HUES64 (cell line): ENCODE results near the gene FOXP4.

Experiments
- H3K27ac ChIP-seq: 2 replicates; pipeline ENCODE4 v1.7.0; 2013; ENCODE audit warnings: low read depth, low read length, inconsistent platforms
- H3K27me3 ChIP-seq: 2 replicates; pipeline ENCODE4 v1.6.1; 2013; ENCODE audit warnings: mild to moderate bottlenecking, low read length; ENCODE audit not compliant: insufficient read depth
- H3K36me3 ChIP-seq: 2 replicates; pipeline ENCODE4 v1.6.1; 2013; ENCODE audit warnings: mild to moderate bottlenecking, low read length; ENCODE audit not compliant: insufficient read depth
- H3K4me1 ChIP-seq: 2 replicates; pipeline ENCODE4 v1.6.1; 2013; ENCODE audit warnings: mild to moderate bottlenecking, low read length, moderate library complexity; ENCODE audit not compliant: insufficient read depth
- H3K4me3 ChIP-seq: 2 replicates; pipeline ENCODE4 v1.5.1; 2013; ENCODE audit warnings: mild to moderate bottlenecking, low read length, moderate library complexity
- H3K9ac ChIP-seq: 2 replicates; pipeline ENCODE4 v1.6.1; 2013; ENCODE audit warnings: mild to moderate bottlenecking, low read depth, low read length
- H3K9me3 ChIP-seq: 2 replicates; pipeline ENCODE4 v1.6.1; 2013; ENCODE audit warnings: low read depth, low read length; ENCODE audit not compliant: insufficient read depth
- WGBS: fragments of 150-250, 120-280 bp; methylation state at CpG from one replicate; pipeline ENCODE4 v1.1.7; 2013; ENCODE audit warnings: missing lambda C conversion rate; 5-methylcytosine and 5-hydroxymethylcytosine counted together

Gene FOXP4

GRCh38 chr6:41578217-41579087 lies 32.3 kb downstream of the FOXP4 start:
- WGBS = 2% methylated on average over 8 of the region's 10 CpGs
- no peaks in the 10 kb centered on the region for H3K9me3 ChIP-seq
- H3K9ac ChIP-seq = peak overlapping the region; percentile 50
- H3K4me3 ChIP-seq = peak overlapping the region; percentile 47
- peak overlapping the region; percentile 91 for H3K27ac ChIP-seq
- no peaks in the 10 kb centered on the region for H3K27me3 ChIP-seq
- peaks cover 47% of the 10 kb centered on the region for H3K4me1 ChIP-seq
- H3K36me3 ChIP-seq = no peaks in the 10 kb centered on the region

GRCh38 chr6:41579088-41579610 lies 33.0 kb downstream of the FOXP4 start:
- Histone ChIP-seq H3K27me3 (no peaks in the 10 kb centered on the region), H3K9me3 (no peaks in the 10 kb centered on the region), H3K27ac (peak overlapping the region; percentile 87), H3K4me1 (peaks cover 45% of the 10 kb centered on the region), H3K9ac (peak overlapping the region; percentile 50), H3K4me3 (peak overlapping the region; percentile 47), H3K36me3 (no peaks in the 10 kb centered on the region)
- WGBS = 32% methylated on average over 3 of the region's 3 CpGs

- no peaks in the 10 kb centered on the region for H3K27me3 ChIP-seq
- H3K27ac ChIP-seq = no peak overlapping the region
- H3K9ac ChIP-seq = no peak overlapping the region
- no peak overlapping the region for H3K4me3 ChIP-seq
- peaks cover 55% of the 10 kb centered on the region for H3K4me1 ChIP-seq
- 87% methylated on average over 7 of the region's 7 CpGs for WGBS
- H3K36me3 ChIP-seq = no peaks in the 10 kb centered on the region
- no peaks in the 10 kb centered on the region for H3K9me3 ChIP-seq
Observed at GRCh38 chr6:41580690-41581089, 34.5 kb downstream of the FOXP4 start.

GRCh38 chr6:41581381-41581991 lies 35.3 kb downstream of the FOXP4 start:
- Histone ChIP-seq H3K4me3 (no peak overlapping the region), H3K9me3 (no peaks in the 10 kb centered on the region), H3K27me3 (no peaks in the 10 kb centered on the region), H3K36me3 (no peaks in the 10 kb centered on the region), H3K4me1 (peaks cover 48% of the 10 kb centered on the region), H3K9ac (no peak overlapping the region), H3K27ac (no peak overlapping the region)
- 85% methylated on average over 12 of the region's 12 CpGs for WGBS

GRCh38 chr6:41582540-41582939 lies 36.4 kb downstream of the FOXP4 start:
- WGBS = 98% methylated on average over 5 of the region's 5 CpGs
- Histone ChIP-seq H3K36me3 (no peaks in the 10 kb centered on the region), H3K4me1 (peaks cover 37% of the 10 kb centered on the region)

GRCh38 chr6:41583565-41583964 lies 37.4 kb downstream of the FOXP4 start:
- WGBS = 96% methylated on average over 1 of the region's 1 CpG
- Histone ChIP-seq H3K27ac (no peak overlapping the region), H3K4me1 (peaks cover 29% of the 10 kb centered on the region), H3K9me3 (no peaks in the 10 kb centered on the region), H3K36me3 (no peaks in the 10 kb centered on the region), H3K27me3 (no peaks in the 10 kb centered on the region), H3K4me3 (no peak overlapping the region), H3K9ac (no peak overlapping the region)

More at GRCh38 chr6:41582540-41582939, 36.4 kb downstream of the FOXP4 start:
- Histone ChIP-seq H3K4me3 (no peak overlapping the region), H3K27me3 (no peaks in the 10 kb centered on the region), H3K9me3 (no peaks in the 10 kb centered on the region), H3K27ac (no peak overlapping the region), H3K9ac (no peak overlapping the region)

GRCh38 chr6:41584205-41584604 lies 38.0 kb downstream of the FOXP4 start:
- no peaks in the 10 kb centered on the region for H3K9me3 ChIP-seq
- H3K9ac ChIP-seq = no peak overlapping the region
- no peak overlapping the region for H3K4me3 ChIP-seq
- H3K27me3 ChIP-seq = no peaks in the 10 kb centered on the region
- peaks cover 24% of the 10 kb centered on the region for H3K4me1 ChIP-seq
- WGBS = 86% methylated on average over 6 of the region's 6 CpGs
- H3K27ac ChIP-seq = no peak overlapping the region
- H3K36me3 ChIP-seq = no peaks in the 10 kb centered on the region; the same call in 1 of the 2 replicates

GRCh38 chr6:41584668-41585205 lies 38.6 kb downstream of the FOXP4 start:
- Histone ChIP-seq H3K4me3 (no peak overlapping the region), H3K4me1 (peaks cover 19% of the 10 kb centered on the region), H3K9ac (no peak overlapping the region), H3K36me3 (no peaks in the 10 kb centered on the region; the same call in 1 of the 2 replicates), H3K27me3 (no peaks in the 10 kb centered on the region), H3K27ac (no peak overlapping the region), H3K9me3 (no peaks in the 10 kb centered on the region)
- 66% methylated on average over 11 of the region's 11 CpGs for WGBS

- Histone ChIP-seq H3K36me3 (peaks cover 3% of the 10 kb centered on the region; the same call in 1 of the 2 replicates), H3K9me3 (no peaks in the 10 kb centered on the region), H3K9ac (no peak overlapping the region), H3K4me1 (peaks cover 18% of the 10 kb centered on the region), H3K4me3 (no peak overlapping the region), H3K27me3 (no peaks in the 10 kb centered on the region), H3K27ac (no peak overlapping the region)
- WGBS = 93% methylated on average over 8 of the region's 9 CpGs
Observed at GRCh38 chr6:41585605-41586004, 39.4 kb downstream of the FOXP4 start.

GRCh38 chr6:41586252-41587007 lies 40.2 kb downstream of the FOXP4 start:
- H3K9ac ChIP-seq = no peak overlapping the region
- no peaks in the 10 kb centered on the region for H3K9me3 ChIP-seq
- WGBS = 89% methylated on average over 28 of the region's 28 CpGs
- peaks cover 3% of the 10 kb centered on the region; the same call in 1 of the 2 replicates for H3K36me3 ChIP-seq
- no peak overlapping the region for H3K27ac ChIP-seq
- no peak overlapping the region for H3K4me3 ChIP-seq
- no peaks in the 10 kb centered on the region for H3K27me3 ChIP-seq
- peaks cover 15% of the 10 kb centered on the region for H3K4me1 ChIP-seq
